HEK293T (cell line): ENCODE results near the gene ALG10.
"Not testable (repeated sequence)": the region's sequence is repeated elsewhere in the genome, so short reads cannot be mapped to it uniquely, and the experiment has no call there.

Source experiments
- CTCF ChIA-PET: fragments of 350-600 bp; formaldehyde crosslinking; extraction: SDS; loops from one replicate; lab custom pipeline; 2021; ENCODE audit warnings: antibody characterized with exemption, inconsistent platforms; lab: Yijun Ruan, JAX
- POLR2A ChIA-PET: fragments of 350-600 bp; formaldehyde crosslinking; extraction: SDS; loops from one replicate; lab custom pipeline; 2020; ENCODE audit warnings: antibody characterized with exemption, inconsistent platforms; lab: Yijun Ruan, JAX
- DNase-seq: peaks from one replicate; pipeline ENCODE4 v3.0.0; 2012; ENCODE audit warnings: mixed read lengths; ENCODE audit errors: extremely low spot score
- ARNT ChIP-seq: fragments of 450-650 bp; IDR thresholded peaks from 2 replicates; pipeline ENCODE4 v1.6.1; 2017; ENCODE audit warnings: mild to moderate bottlenecking
- BHLHE40 ChIP-seq: fragments of 450-650 bp; IDR thresholded peaks from 2 replicates; pipeline ENCODE4 v1.6.1; 2016; ENCODE audit warnings: mild to moderate bottlenecking, moderate library complexity, borderline replicate concordance
- CTBP1 ChIP-seq: fragments of 450-650 bp; IDR thresholded peaks from 2 replicates; pipeline ENCODE4 v1.6.1; 2016; ENCODE audit warnings: borderline replicate concordance
- ELF4 ChIP-seq: fragments of 450-650 bp; IDR thresholded peaks from 2 replicates; pipeline ENCODE4 v1.6.1; 2017; ENCODE audit warnings: antibody characterized with exemption
- FOXA1 ChIP-seq: fragments of 450-650 bp; IDR thresholded peaks from 2 replicates; pipeline ENCODE4 v1.6.1; 2016; ENCODE audit warnings: mild to moderate bottlenecking
- FOXK2 ChIP-seq: fragments of 450-650 bp; IDR thresholded peaks from 2 replicates; pipeline ENCODE4 v1.6.1; 2016; ENCODE audit warnings: mild to moderate bottlenecking
- FOXM1 ChIP-seq: fragments of 450-650 bp; IDR thresholded peaks from 2 replicates; pipeline ENCODE4 v1.6.1; 2017; ENCODE audit warnings: mild to moderate bottlenecking, borderline replicate concordance
- HDGF ChIP-seq: fragments of 450-650 bp; IDR thresholded peaks from 2 replicates; pipeline ENCODE4 v1.6.1; 2017; ENCODE audit warnings: antibody characterized with exemption, borderline replicate concordance
- L3MBTL2 ChIP-seq: fragments of 450-650 bp; conservative IDR thresholded peaks from 2 replicates; pipeline ENCODE4 v1.6.1; 2016; ENCODE audit warnings: mild to moderate bottlenecking
- LEF1 ChIP-seq: fragments of 450-650 bp; IDR thresholded peaks from 2 replicates; pipeline ENCODE4 v1.6.1; 2017; ENCODE audit warnings: mild to moderate bottlenecking, borderline replicate concordance
- NFRKB ChIP-seq: fragments of 450-650 bp; IDR thresholded peaks from 2 replicates; pipeline ENCODE4 v1.6.1; 2016; ENCODE audit warnings: mild to moderate bottlenecking, moderate library complexity
- PKNOX1 ChIP-seq: fragments of 450-650 bp; IDR thresholded peaks from 2 replicates; pipeline ENCODE4 v1.6.1; 2016
- SP1 ChIP-seq: fragments of 450-650 bp; IDR thresholded peaks from 2 replicates; pipeline ENCODE4 v1.6.1; 2017
- SUZ12 ChIP-seq: fragments of 450-650 bp; IDR thresholded peaks from 2 replicates; pipeline ENCODE4 v1.6.1; 2016; ENCODE audit warnings: mild to moderate bottlenecking
- TARDBP ChIP-seq: fragments of 450-650 bp; IDR thresholded peaks from 2 replicates; pipeline ENCODE4 v1.6.1; 2016
- ZNF384 ChIP-seq: fragments of 450-650 bp; IDR thresholded peaks from 2 replicates; pipeline ENCODE4 v1.6.1; 2016

Gene ALG10

GRCh38 chr12:34016361-34016760 is 5.9 kb upstream of the ALG10 start:
- DNase-seq = no peak
- TF ChIP-seq BHLHE40 = no peak
- no peak for TF ChIP-seq ARNT
- no peak for TF ChIP-seq ZNF384
- TF ChIP-seq SUZ12 = no peak
- no peak for TF ChIP-seq NFRKB
- TF ChIP-seq PKNOX1 = no peak
- no peak for TF ChIP-seq HDGF
- no peak for TF ChIP-seq SP1
- TF ChIP-seq FOXA1 = no peak
- TF ChIP-seq LEF1 = no peak
- no peak for TF ChIP-seq FOXM1
- TF ChIP-seq FOXK2 = no peak
- no peak for TF ChIP-seq ELF4
- no peak for TF ChIP-seq CTBP1
- TF ChIP-seq L3MBTL2 = no peak
- CTCF ChIA-PET = no interaction called here
- POLR2A ChIA-PET = no interaction called here

GRCh38 chr12:34021071-34021470 is 1.2 kb upstream of the ALG10 start:
- POLR2A ChIA-PET = no interaction called here
- CTCF ChIA-PET = interaction anchor here (0.7 kb wide), 2 partner anchors 1197 to 1265 kb away, joined by 3 to 4 read pairs; no protein-coding TSS in a partner anchor

GRCh38 chr12:34027661-34028060 is 5.4 kb downstream of the ALG10 start:
- DNase-seq, POLR2A ChIA-PET, CTCF ChIA-PET: not testable (repeated sequence)

More at GRCh38 chr12:34021071-34021470, 1.2 kb upstream of the ALG10 start:
- DNase-seq = no peak
- TF ChIP-seq CTBP1 = no peak
- TF ChIP-seq TARDBP = no peak

GRCh38 chr12:34030591-34030990 is 8.3 kb downstream of the ALG10 start:
- TF ChIP-seq SUZ12 = no peak
- no peak for TF ChIP-seq TARDBP
- no peak for TF ChIP-seq HDGF
- no peak for TF ChIP-seq BHLHE40
- TF ChIP-seq ARNT = no peak
- TF ChIP-seq NFRKB = no peak
- TF ChIP-seq ZNF384 = no peak
- no peak for TF ChIP-seq CTBP1
- no peak for TF ChIP-seq FOXA1
- TF ChIP-seq FOXM1 = no peak
- no peak for TF ChIP-seq PKNOX1
- no peak for TF ChIP-seq LEF1
- no peak for TF ChIP-seq SP1
- no peak for TF ChIP-seq FOXK2
- no peak for TF ChIP-seq ELF4
- no peak for TF ChIP-seq L3MBTL2
- DNase-seq = no peak
- CTCF ChIA-PET = no interaction called here
- POLR2A ChIA-PET = no interaction called here

- POLR2A ChIA-PET = no interaction called here
- DNase-seq = peak; percentile 2
- TF ChIP-seq FOXA1 (no peak), ELF4 (no peak), SP1 (no peak), PKNOX1 (no peak), NFRKB (no peak)
- CTCF ChIA-PET = no interaction called here
These were observed 11.5 kb downstream of the ALG10 start for GRCh38 chr12:34033628-34034296.

- DNase-seq, CTCF ChIA-PET, POLR2A ChIA-PET: not testable (repeated sequence)
These were observed 16.1 kb downstream of the ALG10 start for GRCh38 chr12:34038357-34038756.

GRCh38 chr12:34046570-34046969 is 24.3 kb downstream of the ALG10 start:
- TF ChIP-seq LEF1 = no peak
- no peak for TF ChIP-seq SP1
- no peak for TF ChIP-seq SUZ12
- no peak for TF ChIP-seq FOXK2
- no peak for TF ChIP-seq BHLHE40
- TF ChIP-seq ELF4 = no peak
- TF ChIP-seq L3MBTL2 = no peak
- TF ChIP-seq HDGF = no peak
- no peak for TF ChIP-seq ARNT
- TF ChIP-seq CTBP1 = no peak
- no peak for TF ChIP-seq FOXA1
- TF ChIP-seq NFRKB = no peak
- TF ChIP-seq PKNOX1 = no peak
- no peak for TF ChIP-seq ZNF384
- no peak for TF ChIP-seq FOXM1
- no peak for TF ChIP-seq TARDBP
- DNase-seq = no peak
- CTCF ChIA-PET = no interaction called here
- POLR2A ChIA-PET = no interaction called here

- POLR2A ChIA-PET, CTCF ChIA-PET, DNase-seq: not testable (repeated sequence)
These were observed 25.6 kb downstream of the ALG10 start for GRCh38 chr12:34047855-34048254.
